Ishikawa (cell line): ENCODE results near the gene BPIFB1.

Experiments used
- CREB1 ChIP-seq: IDR thresholded peaks from 2 replicates; pipeline ENCODE4 v1.6.1; 2012; ENCODE audit warnings: low read depth
- TAF1 ChIP-seq: IDR thresholded peaks from 2 replicates; pipeline ENCODE4 v1.6.1; 2012; ENCODE audit warnings: low read depth, mild to moderate bottlenecking
- TCF12 ChIP-seq: IDR thresholded peaks from 2 replicates; pipeline ENCODE4 v1.6.1; 2012; ENCODE audit warnings: low read depth
- USF1 ChIP-seq: IDR thresholded peaks from 2 replicates; pipeline ENCODE4 v1.6.1; 2012

GRCh38 chr20:33338467-33339258 lies 55.6 kb downstream of the BPIFB1 start:
- TF ChIP-seq TAF1 (no peak), CREB1 (no peak), USF1 (no peak), TCF12 (no peak)
